ENCODE results near the gene LCORL.

DNA sequence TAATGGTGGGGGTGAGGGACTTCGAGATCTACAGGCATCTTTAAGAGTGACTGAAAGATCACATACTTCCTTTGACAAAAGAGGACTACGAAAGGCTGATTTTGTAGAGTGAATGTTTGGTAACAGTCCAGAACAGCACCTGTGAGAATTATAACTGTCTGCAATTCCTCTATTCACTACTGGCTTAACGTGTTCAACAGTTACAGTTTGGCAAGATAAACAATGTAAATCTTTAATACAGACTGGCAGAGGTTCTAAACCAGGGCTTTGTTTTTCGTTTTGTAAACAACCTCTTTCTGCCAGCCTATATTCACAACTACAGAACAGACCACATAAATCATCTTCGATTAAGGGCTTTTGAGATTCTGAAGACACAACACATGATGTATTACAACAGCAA, 143.9 kb downstream of the LCORL start:
- no peak for TF ChIP-seq REST (IDR thresholded peaks at IDR 0.05)
- no peak for TF ChIP-seq SMC3 (IDR thresholded peaks at IDR 0.05)
- TF ChIP-seq, protein P1, sequence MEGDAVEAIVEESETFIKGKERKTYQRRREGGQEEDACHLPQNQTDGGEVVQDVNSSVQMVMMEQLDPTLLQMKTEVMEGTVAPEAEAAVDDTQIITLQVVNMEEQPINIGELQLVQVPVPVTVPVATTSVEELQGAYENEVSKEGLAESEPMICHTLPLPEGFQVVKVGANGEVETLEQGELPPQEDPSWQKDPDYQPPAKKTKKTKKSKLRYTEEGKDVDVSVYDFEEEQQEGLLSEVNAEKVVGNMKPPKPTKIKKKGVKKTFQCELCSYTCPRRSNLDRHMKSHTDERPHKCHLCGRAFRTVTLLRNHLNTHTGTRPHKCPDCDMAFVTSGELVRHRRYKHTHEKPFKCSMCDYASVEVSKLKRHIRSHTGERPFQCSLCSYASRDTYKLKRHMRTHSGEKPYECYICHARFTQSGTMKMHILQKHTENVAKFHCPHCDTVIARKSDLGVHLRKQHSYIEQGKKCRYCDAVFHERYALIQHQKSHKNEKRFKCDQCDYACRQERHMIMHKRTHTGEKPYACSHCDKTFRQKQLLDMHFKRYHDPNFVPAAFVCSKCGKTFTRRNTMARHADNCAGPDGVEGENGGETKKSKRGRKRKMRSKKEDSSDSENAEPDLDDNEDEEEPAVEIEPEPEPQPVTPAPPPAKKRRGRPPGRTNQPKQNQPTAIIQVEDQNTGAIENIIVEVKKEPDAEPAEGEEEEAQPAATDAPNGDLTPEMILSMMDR (IDR thresholded peaks at IDR 0.05) = no peak
- TF ChIP-seq, protein P2, sequence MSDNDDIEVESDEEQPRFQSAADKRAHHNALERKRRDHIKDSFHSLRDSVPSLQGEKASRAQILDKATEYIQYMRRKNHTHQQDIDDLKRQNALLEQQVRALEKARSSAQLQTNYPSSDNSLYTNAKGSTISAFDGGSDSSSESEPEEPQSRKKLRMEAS (IDR thresholded peaks at IDR 0.05) = no peak
- no peak for TF ChIP-seq RAD21 (conservative IDR thresholded peaks at IDR 0.05 in 1 of 2, IDR thresholded peaks at IDR 0.05 in 1 of 2)
- TF ChIP-seq CHD2 (IDR thresholded peaks at IDR 0.05; ENCODE audit: low read length, partially characterized antibody) = no peak

Measured in A549 (cell line).